ENCODE measurements around the gene DOCK3.
A peak's percentile ranks its signal among the peaks of the same experiment; 100 is the strongest.

The DOCK3 gene

DNA sequence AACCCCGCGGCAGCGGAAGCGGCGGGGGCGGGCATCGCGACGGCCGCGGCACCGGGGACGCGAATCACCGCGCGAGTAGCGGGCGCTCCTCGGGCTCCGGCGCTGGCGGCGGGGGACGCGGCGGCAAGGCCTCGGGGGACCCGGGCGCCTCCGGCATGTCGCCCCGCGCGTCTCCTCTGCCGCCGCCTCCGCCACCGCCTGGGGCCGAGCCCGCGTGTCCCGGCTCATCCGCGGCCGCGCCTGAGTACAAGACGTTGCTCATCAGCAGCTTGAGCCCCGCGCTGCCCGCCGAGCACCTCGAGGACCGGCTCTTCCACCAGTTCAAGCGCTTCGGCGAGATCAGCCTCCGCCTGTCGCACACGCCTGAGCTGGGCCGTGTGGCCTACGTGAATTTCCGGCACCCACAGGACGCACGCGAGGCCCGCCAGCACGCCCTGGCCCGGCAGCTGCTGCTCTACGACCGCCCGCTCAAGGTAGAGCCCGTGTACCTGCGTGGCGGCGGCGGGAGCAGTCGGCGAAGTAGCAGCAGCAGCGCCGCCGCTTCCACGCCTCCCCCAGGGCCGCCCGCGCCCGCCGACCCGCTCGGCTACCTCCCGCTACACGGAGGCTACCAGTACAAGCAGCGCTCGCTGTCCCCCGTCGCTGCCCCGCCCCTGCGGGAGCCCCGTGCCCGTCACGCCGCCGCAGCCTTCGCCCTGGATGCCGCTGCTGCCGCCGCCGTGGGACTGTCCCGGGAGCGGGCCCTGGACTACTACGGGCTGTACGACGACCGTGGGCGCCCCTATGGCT is 717.0 kb downstream of the DOCK3 start:
- DNase-seq (ENCODE audit: low read depth), result peak; percentile 54
- TF ChIP-seq, protein P1, sequence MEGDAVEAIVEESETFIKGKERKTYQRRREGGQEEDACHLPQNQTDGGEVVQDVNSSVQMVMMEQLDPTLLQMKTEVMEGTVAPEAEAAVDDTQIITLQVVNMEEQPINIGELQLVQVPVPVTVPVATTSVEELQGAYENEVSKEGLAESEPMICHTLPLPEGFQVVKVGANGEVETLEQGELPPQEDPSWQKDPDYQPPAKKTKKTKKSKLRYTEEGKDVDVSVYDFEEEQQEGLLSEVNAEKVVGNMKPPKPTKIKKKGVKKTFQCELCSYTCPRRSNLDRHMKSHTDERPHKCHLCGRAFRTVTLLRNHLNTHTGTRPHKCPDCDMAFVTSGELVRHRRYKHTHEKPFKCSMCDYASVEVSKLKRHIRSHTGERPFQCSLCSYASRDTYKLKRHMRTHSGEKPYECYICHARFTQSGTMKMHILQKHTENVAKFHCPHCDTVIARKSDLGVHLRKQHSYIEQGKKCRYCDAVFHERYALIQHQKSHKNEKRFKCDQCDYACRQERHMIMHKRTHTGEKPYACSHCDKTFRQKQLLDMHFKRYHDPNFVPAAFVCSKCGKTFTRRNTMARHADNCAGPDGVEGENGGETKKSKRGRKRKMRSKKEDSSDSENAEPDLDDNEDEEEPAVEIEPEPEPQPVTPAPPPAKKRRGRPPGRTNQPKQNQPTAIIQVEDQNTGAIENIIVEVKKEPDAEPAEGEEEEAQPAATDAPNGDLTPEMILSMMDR (conservative IDR thresholded peaks at IDR 0.05; ENCODE audit: low read depth, low read length), result no peak
- peak overlapping the region; percentile 71 for H3K4me3 ChIP-seq (ENCODE audit: low read depth, low read length)

DNA sequence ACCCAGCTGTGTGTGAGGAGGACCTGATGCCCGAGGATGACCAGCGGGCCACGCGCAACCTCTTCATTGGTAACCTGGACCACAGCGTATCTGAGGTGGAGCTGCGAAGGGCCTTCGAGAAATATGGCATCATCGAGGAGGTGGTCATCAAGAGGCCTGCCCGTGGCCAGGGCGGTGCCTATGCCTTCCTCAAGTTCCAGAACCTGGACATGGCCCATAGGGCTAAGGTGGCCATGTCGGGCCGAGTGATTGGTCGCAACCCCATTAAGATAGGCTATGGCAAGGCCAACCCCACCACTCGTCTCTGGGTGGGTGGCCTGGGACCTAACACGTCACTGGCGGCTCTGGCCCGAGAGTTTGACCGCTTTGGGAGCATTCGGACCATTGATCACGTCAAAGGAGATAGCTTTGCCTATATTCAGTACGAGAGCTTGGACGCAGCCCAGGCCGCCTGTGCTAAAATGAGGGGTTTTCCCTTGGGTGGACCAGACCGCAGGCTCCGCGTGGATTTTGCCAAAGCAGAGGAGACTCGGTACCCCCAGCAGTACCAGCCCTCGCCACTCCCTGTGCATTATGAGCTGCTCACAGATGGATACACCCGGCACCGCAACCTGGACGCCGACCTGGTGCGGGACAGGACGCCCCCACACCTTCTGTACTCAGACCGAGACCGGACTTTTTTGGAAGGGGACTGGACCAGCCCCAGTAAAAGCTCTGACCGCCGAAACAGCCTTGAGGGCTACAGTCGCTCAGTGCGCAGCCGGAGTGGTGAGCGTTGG is 717.8 kb downstream of the DOCK3 start:
- TF ChIP-seq, protein P1 (conservative IDR thresholded peaks at IDR 0.05; ENCODE audit: low read depth, low read length), result no peak
- peak overlapping the region; percentile 71 for H3K4me3 ChIP-seq (ENCODE audit: low read depth, low read length)
- no peak for DNase-seq (ENCODE audit: low read depth)

DNA sequence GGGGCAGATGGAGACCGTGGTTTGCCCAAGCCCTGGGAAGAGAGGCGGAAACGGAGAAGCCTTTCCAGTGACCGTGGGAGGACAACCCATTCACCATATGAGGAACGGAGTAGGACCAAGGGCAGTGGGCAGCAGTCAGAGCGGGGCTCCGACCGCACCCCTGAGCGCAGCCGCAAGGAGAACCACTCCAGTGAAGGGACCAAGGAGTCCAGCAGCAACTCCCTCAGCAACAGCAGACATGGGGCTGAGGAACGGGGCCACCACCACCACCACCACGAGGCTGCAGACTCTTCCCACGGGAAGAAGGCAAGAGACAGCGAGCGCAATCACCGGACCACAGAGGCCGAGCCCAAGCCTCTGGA is 718.4 kb downstream of the DOCK3 start:
- H3K4me3 ChIP-seq (ENCODE audit: low read depth, low read length), result no peak overlapping the region
- DNase-seq (ENCODE audit: low read depth), result no peak
- TF ChIP-seq, protein P1 (conservative IDR thresholded peaks at IDR 0.05; ENCODE audit: low read depth, low read length), result no peak

DNA sequence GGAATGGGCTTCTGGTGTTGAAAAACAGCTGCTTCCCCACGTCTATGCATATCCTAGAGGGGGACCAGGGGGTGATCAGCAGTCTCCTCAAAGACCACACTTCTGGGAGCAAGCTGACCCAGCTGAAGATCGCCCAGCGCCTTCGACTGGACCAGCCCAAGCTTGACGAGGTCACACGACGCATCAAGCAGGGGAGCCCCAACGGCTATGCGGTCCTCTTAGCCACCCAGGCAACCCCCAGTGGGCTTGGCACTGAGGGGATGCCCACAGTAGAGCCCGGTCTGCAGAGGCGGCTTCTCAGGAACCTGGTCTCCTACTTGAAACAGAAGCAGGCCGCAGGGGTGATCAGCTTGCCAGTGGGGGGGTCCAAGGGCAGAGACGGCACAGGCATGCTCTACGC is 718.8 kb downstream of the DOCK3 start:
- TF ChIP-seq, protein P1 (conservative IDR thresholded peaks at IDR 0.05; ENCODE audit: low read depth, low read length), result no peak
- no peak overlapping the region for H3K4me3 ChIP-seq (ENCODE audit: low read depth, low read length)
- DNase-seq (ENCODE audit: low read depth), result no peak

DNA sequence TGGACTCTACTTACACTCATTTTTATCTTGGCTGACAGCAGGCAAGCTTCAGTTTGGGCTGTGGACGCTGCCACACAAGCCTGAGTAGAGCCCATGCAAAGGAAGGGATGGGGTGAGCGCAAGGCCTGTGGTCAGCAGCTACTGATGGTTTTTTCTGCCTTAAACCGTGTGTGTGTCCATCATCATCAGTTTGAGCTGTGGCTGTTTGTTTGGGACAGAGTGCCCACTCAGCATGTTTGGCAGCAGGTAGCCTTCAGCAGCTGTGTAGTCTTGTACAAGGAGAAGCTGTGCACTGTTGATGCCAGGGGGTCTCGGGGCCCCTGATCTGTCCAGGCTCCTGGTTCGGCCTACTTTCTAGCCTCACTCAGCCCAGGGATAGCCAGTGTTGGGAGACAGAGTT is 719.8 kb downstream of the DOCK3 start:
- DNase-seq (ENCODE audit: low read depth), result no peak
- no peak overlapping the region for H3K4me3 ChIP-seq (ENCODE audit: low read depth, low read length)
- TF ChIP-seq, protein P1 (conservative IDR thresholded peaks at IDR 0.05; ENCODE audit: low read depth, low read length), result no peak

DNA sequence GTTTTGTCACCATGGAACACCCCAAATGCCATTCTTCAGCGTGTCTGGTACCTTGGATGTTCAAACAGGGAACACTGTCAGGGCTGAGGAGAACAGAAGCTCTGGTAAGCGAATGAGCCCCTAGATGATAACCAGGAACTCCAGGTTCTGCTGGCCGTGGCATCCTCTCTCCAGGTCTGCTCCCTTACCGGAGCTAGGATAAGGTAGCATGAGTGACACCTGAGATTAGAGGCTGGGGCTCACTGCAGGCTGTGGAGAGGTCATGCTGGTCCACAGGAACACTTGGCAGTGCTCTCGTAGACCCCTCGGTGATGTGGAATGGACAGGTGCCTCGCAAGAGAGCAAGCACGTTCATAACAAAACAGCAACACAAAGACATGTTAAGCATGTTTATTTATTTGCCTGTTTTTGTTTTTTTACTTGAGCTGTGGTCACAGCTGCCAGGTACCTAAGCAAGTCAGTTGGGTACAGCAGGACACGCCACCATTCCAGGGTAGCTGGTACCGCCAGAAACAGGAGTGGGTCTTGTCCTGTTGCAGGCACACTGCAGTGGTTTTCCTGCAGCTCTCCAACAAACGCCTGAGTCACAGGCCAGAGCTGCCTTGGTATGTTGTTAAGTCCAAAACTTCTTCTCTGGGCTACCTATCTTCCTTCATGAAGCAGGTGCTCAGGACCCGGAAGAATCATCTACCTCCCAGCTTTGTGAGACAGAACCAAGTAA is 720.9 kb downstream of the DOCK3 start:
- no peak overlapping the region for H3K4me3 ChIP-seq (ENCODE audit: low read depth, low read length)
- no peak for DNase-seq (ENCODE audit: low read depth)
- TF ChIP-seq, protein P1 (conservative IDR thresholded peaks at IDR 0.05; ENCODE audit: low read depth, low read length), result no peak

Data from choroid plexus epithelial cell (primary cell).